NCI-H345 treated with DMSO at 0.1 percent for 48 hours (cell line): ENCODE results near the gene LCN15.
"Not testable (repeated sequence)": the region's sequence is repeated elsewhere in the genome, so short reads cannot be mapped to it uniquely, and the experiment has no call there.

Source experiments
- DNase-seq: peaks from one replicate; lab custom pipeline; 2025; ENCODE audit not compliant: unreplicated experiment; lab: John Stamatoyannopoulos, UW

LCN15 gene

GRCh38 chr9:136756134-136756438 is 8.2 kb downstream of the LCN15 start:
- no peak for DNase-seq

- DNase-seq, result not testable (repeated sequence)
These were observed 8.8 kb downstream of the LCN15 start for GRCh38 chr9:136755302-136756133.

GRCh38 chr9:136754626-136755301 is 9.6 kb downstream of the LCN15 start:
- DNase-seq, result no peak

- DNase-seq, result no peak
These were observed 10.2 kb downstream of the LCN15 start for GRCh38 chr9:136754059-136754572.

GRCh38 chr9:136753371-136754058 is 10.8 kb downstream of the LCN15 start:
- no peak for DNase-seq

- no peak for DNase-seq
These were observed 12.5 kb downstream of the LCN15 start for GRCh38 chr9:136751814-136752213.

- DNase-seq, result no peak
These were observed 13.1 kb downstream of the LCN15 start for GRCh38 chr9:136751244-136751643.

GRCh38 chr9:136750526-136750925 is 13.8 kb downstream of the LCN15 start:
- DNase-seq, result no peak

- DNase-seq, result no peak
These were observed 15.4 kb downstream of the LCN15 start for GRCh38 chr9:136748666-136749611.

- no peak for DNase-seq
These were observed 16.1 kb downstream of the LCN15 start, which contains the start of gene LCN6 for GRCh38 chr9:136748201-136748600. LCN6 (minus strand) TSS chr9:136748525; CDS start chr9:136748483, 42 bp downstream.

GRCh38 chr9:136747161-136748060 is 16.9 kb downstream of the LCN15 start:
- no peak for DNase-seq

GRCh38 chr9:136746621-136747020 is 17.7 kb downstream of the LCN15 start:
- no peak for DNase-seq

- DNase-seq, result no peak
These were observed 18.2 kb downstream of the LCN15 start for GRCh38 chr9:136746155-136746490.

- DNase-seq, result no peak
These were observed 18.7 kb downstream of the LCN15 start for GRCh38 chr9:136745389-136746154.

- no peak for DNase-seq
These were observed 19.5 kb downstream of the LCN15 start for GRCh38 chr9:136744773-136745172.

GRCh38 chr9:136743639-136744211 is 20.6 kb downstream of the LCN15 start:
- no peak for DNase-seq

GRCh38 chr9:136742591-136743391 is 21.5 kb downstream of the LCN15 start, which contains the start of gene LCN10:
LCN10 (minus strand) TSS chr9:136742940; CDS start chr9:136742903, 37 bp downstream.
- DNase-seq, result no peak
